IMR-90 (cell line): ENCODE results near the gene OR6T1. TPM values are rescaled to one million over a fixed set of nuclear protein-coding genes. Genes with fewer than 3 reads are reported as not detected.

ENCODE experiments used
- ATAC-seq: fragments of 200-7000 bp; cut with Tn5 transposase; 2 replicates; pipeline ENCODE4 v1.9.1; 2020; ENCODE audit warnings: low read depth, mild to moderate bottlenecking, moderate library complexity
- BruUV-seq: library from RNA; stranded (reverse); fragments of 400-500 nt; replicated peaks from 2 replicates; lab custom pipeline; 2021; lab: Mats Ljungman, UMichigan
- CTCF ChIA-PET: fragments of 300-600 bp; formaldehyde crosslinking; extraction: SDS; loops from one replicate; lab custom pipeline; 2021; ENCODE audit warnings: antibody characterized with exemption; lab: Yijun Ruan, JAX
- POLR2A ChIA-PET: fragments of 300-600 bp; sonication (Branson Sonifier 250); formaldehyde crosslinking; loops from one replicate; lab custom pipeline; 2022; ENCODE audit warnings: antibody characterized with exemption; ENCODE audit not compliant: unreplicated experiment; lab: Charles Lee
- DNase-seq: peaks from one replicate; pipeline ENCODE4 v3.0.0; 2013
- H2AFZ ChIP-seq: replicated peaks from 2 replicates; pipeline ENCODE3; 2013; ENCODE audit warnings: low read length, mild to moderate bottlenecking; ENCODE audit not compliant: poor library complexity
- H2AK5ac ChIP-seq: 2 replicates; pipeline ENCODE4 v1.6.1; 2013; ENCODE audit warnings: low read depth, low read length, inconsistent platforms
- H2AK9ac ChIP-seq: replicated peaks from 2 replicates; pipeline ENCODE3; 2013; ENCODE audit warnings: mild to moderate bottlenecking, low read depth, low read length, moderate library complexity; ENCODE audit not compliant: poor library complexity
- H2BK120ac ChIP-seq: 2 replicates; pipeline ENCODE4 v1.6.1; 2013; ENCODE audit warnings: low read depth, low read length, inconsistent platforms
- H2BK15ac ChIP-seq: 3 replicates; pipeline ENCODE4 v1.6.1; 2013; ENCODE audit warnings: low read depth, low read length, inconsistent platforms
- H2BK20ac ChIP-seq: 2 replicates; pipeline ENCODE4 v1.6.1; 2013; ENCODE audit warnings: low read depth, mild to moderate bottlenecking, inconsistent platforms, low read length, moderate library complexity
- H2BK5ac ChIP-seq: 2 replicates; pipeline ENCODE4 v1.6.1; 2013; ENCODE audit warnings: mild to moderate bottlenecking, low read depth, low read length, inconsistent platforms; ENCODE audit not compliant: poor library complexity, severe bottlenecking
- H3K14ac ChIP-seq: replicated peaks from 2 replicates; pipeline ENCODE4 v1.6.1; 2013; ENCODE audit warnings: low read depth, low read length, inconsistent platforms
- H3K18ac ChIP-seq: 2 replicates; pipeline ENCODE4 v1.6.1; 2013; ENCODE audit warnings: low read depth, low read length, control low read depth
- H3K23ac ChIP-seq: 2 replicates; pipeline ENCODE4 v1.6.1; 2013; ENCODE audit warnings: low read depth, low read length, inconsistent platforms
- H3K27ac ChIP-seq: 2 replicates; pipeline ENCODE4 v1.5.1; 2013; ENCODE audit warnings: mild to moderate bottlenecking, control low read depth, low read length; ENCODE audit not compliant: insufficient read depth
- H3K27me3 ChIP-seq: 2 replicates; pipeline ENCODE4 v1.6.1; 2013; ENCODE audit warnings: low read length; ENCODE audit not compliant: control insufficient read depth, insufficient read depth
- H3K36me3 ChIP-seq: 2 replicates; pipeline ENCODE4 v1.6.1; 2013; ENCODE audit warnings: low read length, mixed read lengths; ENCODE audit not compliant: control insufficient read depth, insufficient read depth
- H3K4ac ChIP-seq: 2 replicates; pipeline ENCODE4 v1.6.1; 2013; ENCODE audit warnings: low read depth, low read length, inconsistent platforms
- H3K4me1 ChIP-seq: 2 replicates; pipeline ENCODE4 v1.6.1; 2013; ENCODE audit warnings: low read length, mixed read lengths; ENCODE audit not compliant: control insufficient read depth, insufficient read depth
- H3K4me2 ChIP-seq: 2 replicates; pipeline ENCODE4 v1.6.1; 2013; ENCODE audit warnings: low read depth, mild to moderate bottlenecking, control low read depth, low read length, moderate library complexity
- H3K4me3 ChIP-seq: 2 replicates; pipeline ENCODE4 v1.5.1; 2013; ENCODE audit warnings: low read depth, mild to moderate bottlenecking, control low read depth, low read length, moderate library complexity; ENCODE audit not compliant: insufficient read depth
- H3K56ac ChIP-seq: 2 replicates; pipeline ENCODE4 v1.6.1; 2013; ENCODE audit warnings: low read length, inconsistent platforms; ENCODE audit not compliant: insufficient read depth; ENCODE audit errors: extremely low read depth
- H3K79me1 ChIP-seq, 2 experiments: 2 replicates each; pipeline ENCODE4 v1.6.1; 2013; ENCODE audit warnings: low read length in 2 of 2, inconsistent platforms in 1 of 2, low read depth in 1 of 2
- H3K9ac ChIP-seq: 2 replicates; pipeline ENCODE4 v1.6.1; 2013; ENCODE audit warnings: low read depth, low read length, control low read depth
- H3K9me1 ChIP-seq: 2 replicates; pipeline ENCODE4 v1.6.1; 2013; ENCODE audit warnings: low read length, inconsistent platforms; ENCODE audit not compliant: insufficient read depth
- H3K9me3 ChIP-seq: 2 replicates; pipeline ENCODE4 v1.6.1; 2013; ENCODE audit warnings: low read length; ENCODE audit not compliant: control insufficient read depth, insufficient read depth
- H4K20me1 ChIP-seq: 2 replicates; pipeline ENCODE4 v1.6.1; 2013; ENCODE audit warnings: low read length, inconsistent platforms; ENCODE audit not compliant: insufficient read depth
- H4K5ac ChIP-seq: 2 replicates; pipeline ENCODE4 v1.6.1; 2013; ENCODE audit warnings: mild to moderate bottlenecking, low read depth, low read length, control low read depth
- H4K8ac ChIP-seq, 2 experiments: 2 replicates each; pipeline ENCODE4 v1.6.1; 2013; ENCODE audit warnings: low read depth in 2 of 2, low read length in 2 of 2, control low read depth in 1 of 2, inconsistent platforms in 1 of 2
- H4K91ac ChIP-seq: 2 replicates; pipeline ENCODE4 v1.6.1; 2013; ENCODE audit warnings: low read depth, low read length, inconsistent platforms; ENCODE audit not compliant: insufficient read depth
- MXI1 ChIP-seq: IDR thresholded peaks from 2 replicates; pipeline ENCODE4 v1.6.1; 2012; ENCODE audit warnings: low read depth, mild to moderate bottlenecking, low read length, moderate library complexity, borderline replicate concordance
- POLR2A ChIP-seq: IDR thresholded peaks from 2 replicates; pipeline ENCODE4 v1.6.1; 2012; ENCODE audit warnings: mild to moderate bottlenecking, low read depth, low read length
- RFX5 ChIP-seq: IDR thresholded peaks from 2 replicates; pipeline ENCODE4 v1.8.0; 2012; ENCODE audit warnings: low read depth, mild to moderate bottlenecking, low read length, moderate library complexity
- SMC3 ChIP-seq: fragments of 150-350 bp; IDR thresholded peaks from 2 replicates; pipeline ENCODE4 v1.6.1; 2016; ENCODE audit warnings: low read depth, mild to moderate bottlenecking, antibody characterized with exemption, low read length, moderate library complexity
- WGBS, 2 experiments: methylation state at CpG; one replicate each; pipeline versions ENCODE4 v1.1.5 to v1.1.7; 2013; ENCODE audit warnings: missing lambda C conversion rate in 2 of 2; ENCODE audit not compliant: insufficient read length in 1 of 2; ENCODE audit errors: extremely low coverage in 2 of 2; 5-methylcytosine and 5-hydroxymethylcytosine counted together
- dilution Hi-C: fragments of 300-500 bp; cut with HindIII; formaldehyde crosslinking; loops from one replicate; pipeline ENCODE4 v1.14.3; 2018; ENCODE audit warnings: low sequenced_read_pairs; ENCODE audit not compliant: unreplicated experiment
- in situ Hi-C: fragments of 300-500 bp; cut with MboI; formaldehyde crosslinking; loops from 3 replicates; pipeline ENCODE4 v1.14.3; 2019; ENCODE audit warnings: low sequenced_read_pairs, inconsistent platforms, mixed read lengths
- intact Hi-C: fragments of 100-400 bp; cut with micrococcal nuclease; formaldehyde crosslinking; loops from 2 replicates; pipeline ENCODE4 v1.10.0; 2022
- polyA plus RNA-seq, 3 experiments: library from polyadenylated mRNA; depleted of rRNA; stranded (reverse); fragments of >200 nt; gene quantifications; 2 replicates each; pipeline ENCODE4 v1.2.3, GENCODE V29; 2012; ENCODE audit warnings: low replicate concordance in 1 of 3
- total RNA-seq: library from RNA; depleted of rRNA; stranded (reverse); fragments of >200 nt; gene quantifications from 2 replicates; pipeline ENCODE4 v1.2.3, GENCODE V29; 2012
- TF ChIP-seq, protein P1 (sequence below): fragments of 150-350 bp; IDR thresholded peaks from 2 replicates; pipeline ENCODE4 v1.6.1; 2017; ENCODE audit warnings: mild to moderate bottlenecking, antibody characterized with exemption, low read length, low read depth

The OR6T1 gene
- total and polyA plus RNA-seq, 2 of the 4 experiments (the other 2 are of a cell fraction) = not detected

DNA sequence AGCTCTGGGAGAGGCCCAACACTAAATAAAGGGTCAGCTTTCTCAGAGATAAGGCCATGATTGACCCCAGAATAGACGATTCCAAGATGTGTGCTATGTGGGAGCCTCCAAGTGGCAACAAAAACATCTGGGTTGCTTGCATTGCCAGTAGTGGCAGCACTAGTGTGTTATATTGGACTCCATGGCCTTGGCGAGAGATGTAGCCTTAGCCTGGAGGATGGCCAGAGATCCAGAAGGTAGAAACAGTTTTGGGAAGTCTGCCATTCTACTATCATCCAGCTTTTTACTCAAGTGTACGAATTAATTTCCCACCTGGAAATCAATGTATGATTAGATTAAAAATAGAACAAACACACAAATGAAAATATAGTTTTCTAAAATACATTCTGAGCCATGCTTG, 38.7 kb downstream of the OR6T1 start:
- ChIA-PET CTCF (no interaction called here), POLR2A (no interaction called here)
- H4K5ac ChIP-seq = no peak overlapping the region
- no peak overlapping the region for H3K23ac ChIP-seq
- TF ChIP-seq SMC3 (no peak), RFX5 (no peak), MXI1 (no peak), POLR2A (no peak)
- TF ChIP-seq, protein P1, sequence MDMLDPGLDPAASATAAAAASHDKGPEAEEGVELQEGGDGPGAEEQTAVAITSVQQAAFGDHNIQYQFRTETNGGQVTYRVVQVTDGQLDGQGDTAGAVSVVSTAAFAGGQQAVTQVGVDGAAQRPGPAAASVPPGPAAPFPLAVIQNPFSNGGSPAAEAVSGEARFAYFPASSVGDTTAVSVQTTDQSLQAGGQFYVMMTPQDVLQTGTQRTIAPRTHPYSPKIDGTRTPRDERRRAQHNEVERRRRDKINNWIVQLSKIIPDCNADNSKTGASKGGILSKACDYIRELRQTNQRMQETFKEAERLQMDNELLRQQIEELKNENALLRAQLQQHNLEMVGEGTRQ = no peak
- in situ Hi-C loops (no loop called here), intact Hi-C loops (no loop called here), dilution Hi-C loops (no loop called here)
- no peak overlapping the region for H3K18ac ChIP-seq
- H2AK5ac ChIP-seq = no peak overlapping the region
- no peaks in the 10 kb centered on the region for H3K4me1 ChIP-seq
- no peak overlapping the region for H3K4me3 ChIP-seq
- H3K56ac ChIP-seq = no peak overlapping the region
- BruUV-seq = no TSS peak
- H3K27ac ChIP-seq = no peak overlapping the region
- DNase-seq (no peak), ATAC-seq (no peak)
- no peak overlapping the region for H4K8ac ChIP-seq
- no peak overlapping the region for H2BK5ac ChIP-seq
- H3K36me3 ChIP-seq = no peaks in the 10 kb centered on the region
- H3K4ac ChIP-seq = no peak overlapping the region
- no peak overlapping the region for H3K14ac ChIP-seq
- H4K91ac ChIP-seq = no peak overlapping the region
- H3K9ac ChIP-seq = no peak overlapping the region
- no peaks in the 10 kb centered on the region for H3K9me1 ChIP-seq
- no peaks in the 10 kb centered on the region for H4K20me1 ChIP-seq
- H3K79me1 ChIP-seq = no peaks in the 10 kb centered on the region
- H3K27me3 ChIP-seq = no peaks in the 10 kb centered on the region
- no peak overlapping the region for H2BK20ac ChIP-seq
- no peak overlapping the region for H2AK9ac ChIP-seq
- H2AFZ ChIP-seq = no peak overlapping the region
- 20% methylated on average over 1 of the region's 3 CpGs; no CpG with 5 or more reads in 1 of the 2 experiments for WGBS, 2 experiments
- H2BK120ac ChIP-seq = no peak overlapping the region
- H3K9me3 ChIP-seq = 0 out of 2 replicates have a peak, but pooled peaks cover under 1% of the 10 kb centered on the region
- H3K4me2 ChIP-seq = no peak overlapping the region
- H2BK15ac ChIP-seq = no peak overlapping the region
